Measurements from ENCODE around the gene IFI16. TPM values are rescaled to one million over a fixed set of nuclear protein-coding genes. Genes with fewer than 3 reads are reported as not detected.
A peak's percentile ranks its signal among the peaks of the same experiment; 100 is the strongest.

IFI16 gene
- total and polyA plus RNA-seq, 2 of the 4 experiments (the other 2 are of a cell fraction): 45.0 to 65.3 TPM

- no peak overlapping the region for H3K27ac ChIP-seq (ENCODE audit: insufficient read depth, low read length)
- intact Hi-C loops (cut with micrococcal nuclease): loop anchor here (5.0 kb wide), 1 partner anchor 37 kb away; no protein-coding TSS in a partner anchor
- H3K4me1 ChIP-seq (ENCODE audit: control insufficient read depth, insufficient read depth, low read length): peaks cover 5% of the 10 kb centered on the region; the same call in 1 of the 2 replicates
- dilution Hi-C loops (cut with HindIII; ENCODE audit: low sequenced_read_pairs, unreplicated experiment): no loop called here
- no peak overlapping the region for H3K18ac ChIP-seq (ENCODE audit: low read depth, low read length)
- H3K27me3 ChIP-seq (ENCODE audit: control insufficient read depth, insufficient read depth, low read length): no peaks in the 10 kb centered on the region
- BruUV-seq (replicated peaks): no TSS peak
- H3K9me3 ChIP-seq (ENCODE audit: control insufficient read depth, insufficient read depth, low read length): no peaks in the 10 kb centered on the region
- H3K4me2 ChIP-seq (ENCODE audit: low read depth, low read length): no peak overlapping the region
- ChIA-PET CTCF (no interaction called here), POLR2A (ENCODE audit: unreplicated experiment) (no interaction called here)
- in situ Hi-C loops (cut with MboI; ENCODE audit: low sequenced_read_pairs): no loop called here
- no peak for DNase-seq
- ATAC-seq (ENCODE audit: low read depth): no peak
- H3K14ac ChIP-seq (replicated peaks; ENCODE audit: low read depth, low read length): no peak overlapping the region
- H4K91ac ChIP-seq (ENCODE audit: insufficient read depth, low read depth, low read length): peak overlapping the region; percentile 5; the same call in 1 of the 2 replicates
- H2AFZ ChIP-seq (replicated peaks; ENCODE audit: low read length, poor library complexity): no peak overlapping the region
- H3K9ac ChIP-seq (ENCODE audit: low read depth, low read length): no peak overlapping the region
- peaks cover 26% of the 10 kb centered on the region for H3K36me3 ChIP-seq (ENCODE audit: control insufficient read depth, insufficient read depth, low read length)
- WGBS, 2 experiments (ENCODE audit: extremely low coverage in 2 of 2, insufficient read length in 1 of 2): no CpG with 5 or more reads among the region's 3 CpGs
- H2BK20ac ChIP-seq (ENCODE audit: low read depth, low read length): peak overlapping the region; percentile 43; the same call in 1 of the 2 replicates
- TF ChIP-seq MAZ (IDR thresholded peaks at IDR 0.05; ENCODE audit: borderline replicate concordance, low read depth, low read length): no peak
- no peak for TF ChIP-seq MXI1 (IDR thresholded peaks at IDR 0.05; ENCODE audit: borderline replicate concordance, low read depth, low read length)
- no peak for TF ChIP-seq USF2 (IDR thresholded peaks at IDR 0.05; ENCODE audit: low read depth, low read length)
- no peak for TF ChIP-seq FOS (IDR thresholded peaks at IDR 0.05; ENCODE audit: low read depth, low read length)
- no peak for TF ChIP-seq NFE2L2 (IDR thresholded peaks at IDR 0.05; ENCODE audit: low read depth, low read length)
- no peak for TF ChIP-seq SMC3 (IDR thresholded peaks at IDR 0.05; ENCODE audit: low read depth, low read length)
- TF ChIP-seq RFX5 (IDR thresholded peaks at IDR 0.05; ENCODE audit: low read depth, low read length): no peak
- TF ChIP-seq POLR2A (IDR thresholded peaks at IDR 0.05; ENCODE audit: low read depth, low read length): no peak
- TF ChIP-seq CHD1 (IDR thresholded peaks at IDR 0.05; ENCODE audit: low read depth, low read length): no peak
- no peak for TF ChIP-seq CEBPB (IDR thresholded peaks at IDR 0.05; ENCODE audit: low read depth, low read length)
- TF ChIP-seq MAFK (IDR thresholded peaks at IDR 0.05; ENCODE audit: low read depth, low read length): no peak
- TF ChIP-seq BHLHE40 (IDR thresholded peaks at IDR 0.05; ENCODE audit: low read depth, low read length): no peak
- no peak for TF ChIP-seq RAD21 (IDR thresholded peaks at IDR 0.05; ENCODE audit: low read length)
- TF ChIP-seq RCOR1 (IDR thresholded peaks at IDR 0.05; ENCODE audit: insufficient replicate concordance, low read length): no peak
- no peak for TF ChIP-seq CTCF (conservative IDR thresholded peaks at IDR 0.05; ENCODE audit: low read depth, low read length)
- no peak for TF ChIP-seq ELK1 (IDR thresholded peaks at IDR 0.05; ENCODE audit: borderline replicate concordance, low read depth, low read length)
- H3K4me3 ChIP-seq (ENCODE audit: insufficient read depth, low read depth, low read length): no peak overlapping the region
- H3K4ac ChIP-seq (ENCODE audit: low read depth, low read length): peak overlapping the region; percentile 51; the same call in 1 of the 2 replicates
- no peak overlapping the region; the same call in 1 of the 2 replicates for H4K5ac ChIP-seq (ENCODE audit: low read depth, low read length)
- no peak overlapping the region for H3K56ac ChIP-seq (ENCODE audit: extremely low read depth, insufficient read depth, low read length)
- peak overlapping the region; percentile 56 for H2BK5ac ChIP-seq (ENCODE audit: low read depth, low read length, poor library complexity, severe bottlenecking)
- no peak overlapping the region for H2BK15ac ChIP-seq (ENCODE audit: low read depth, low read length)
- H2BK120ac ChIP-seq (ENCODE audit: low read depth, low read length): peak overlapping the region; percentile 35; the same call in 1 of the 2 replicates
- H2AK9ac ChIP-seq (replicated peaks; ENCODE audit: low read depth, low read length, poor library complexity): peak overlapping the region; percentile 34
- H3K23ac ChIP-seq (ENCODE audit: low read depth, low read length): no peak overlapping the region
- peak overlapping the region; percentile 56 for H2AK5ac ChIP-seq (ENCODE audit: low read depth, low read length)
- H3K9me1 ChIP-seq (ENCODE audit: insufficient read depth, low read length): peaks cover 5% of the 10 kb centered on the region; the same call in 1 of the 2 replicates
- no peaks in the 10 kb centered on the region for H4K20me1 ChIP-seq (ENCODE audit: insufficient read depth, low read length)
- peak overlapping the region in 1 of 2 experiments; percentile 36; a peak in 1 of 4 replicates for H4K8ac ChIP-seq (ENCODE audit: low read depth in 2 of 2, low read length in 2 of 2)
- peaks cover 3 to 31% of the 10 kb centered on the region in 2 experiments for H3K79me1 ChIP-seq (ENCODE audit: low read depth in 1 of 2, low read length in 2 of 2)
These were observed 5.1 kb downstream of the IFI16 start for GRCh38 chr1:159014851-159015250.
